Uterus (tissue), 2 donors: ENCODE data around the gene SERAC1.

Experiments used
- POLR2A ChIP-seq, 2 donors: fragments of 450-650 bp; IDR thresholded peaks; one replicate each; pipeline ENCODE4 v1.6.1; 2016; ENCODE audit warnings: antibody characterized with exemption in 2 of 2, mild to moderate bottlenecking in 1 of 2, moderate library complexity in 1 of 2
- TF ChIP-seq, protein P1 (sequence below), 4 experiments: fragments of 200-600 bp in 2 of 4; fragments of 450-650 bp in 2 of 4; sonication (generic) in 2 of 4; IDR thresholded peaks; one replicate each; pipeline ENCODE4 v1.5.1; 2016 to 2019; ENCODE audit warnings: antibody characterized with exemption in 4 of 4, mild to moderate bottlenecking in 2 of 4, moderate library complexity in 1 of 4

DNA sequence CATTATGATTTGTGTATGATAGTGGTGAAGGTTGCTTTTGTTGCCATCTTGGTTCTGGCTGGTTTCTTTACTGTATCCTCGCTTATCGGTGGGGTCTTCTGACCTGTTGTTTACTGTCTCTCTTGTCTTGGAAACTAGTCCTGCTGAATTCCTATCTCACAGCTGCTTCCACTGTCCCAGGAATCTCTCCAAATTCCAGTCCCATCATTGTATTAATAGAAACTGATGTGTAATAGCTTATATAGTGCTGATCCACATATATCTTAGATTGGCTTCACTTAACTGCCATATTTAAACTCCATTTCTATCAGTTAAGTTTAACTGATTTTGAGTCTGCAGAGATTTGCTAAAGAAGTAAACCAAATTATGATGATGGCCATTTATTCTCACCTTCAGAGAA is 6.0 kb upstream of the SERAC1 start:
- TF ChIP-seq, protein P1, sequence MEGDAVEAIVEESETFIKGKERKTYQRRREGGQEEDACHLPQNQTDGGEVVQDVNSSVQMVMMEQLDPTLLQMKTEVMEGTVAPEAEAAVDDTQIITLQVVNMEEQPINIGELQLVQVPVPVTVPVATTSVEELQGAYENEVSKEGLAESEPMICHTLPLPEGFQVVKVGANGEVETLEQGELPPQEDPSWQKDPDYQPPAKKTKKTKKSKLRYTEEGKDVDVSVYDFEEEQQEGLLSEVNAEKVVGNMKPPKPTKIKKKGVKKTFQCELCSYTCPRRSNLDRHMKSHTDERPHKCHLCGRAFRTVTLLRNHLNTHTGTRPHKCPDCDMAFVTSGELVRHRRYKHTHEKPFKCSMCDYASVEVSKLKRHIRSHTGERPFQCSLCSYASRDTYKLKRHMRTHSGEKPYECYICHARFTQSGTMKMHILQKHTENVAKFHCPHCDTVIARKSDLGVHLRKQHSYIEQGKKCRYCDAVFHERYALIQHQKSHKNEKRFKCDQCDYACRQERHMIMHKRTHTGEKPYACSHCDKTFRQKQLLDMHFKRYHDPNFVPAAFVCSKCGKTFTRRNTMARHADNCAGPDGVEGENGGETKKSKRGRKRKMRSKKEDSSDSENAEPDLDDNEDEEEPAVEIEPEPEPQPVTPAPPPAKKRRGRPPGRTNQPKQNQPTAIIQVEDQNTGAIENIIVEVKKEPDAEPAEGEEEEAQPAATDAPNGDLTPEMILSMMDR (IDR thresholded peaks at IDR 0.05), result no peak
- no peak for TF ChIP-seq POLR2A (IDR thresholded peaks at IDR 0.05)
